Sigmoid colon (tissue), 4 donors: ENCODE results near the gene ERAL1.

Experiments
- EP300 ChIP-seq, 4 donors: sonication (generic); formaldehyde crosslinking; IDR thresholded peaks; one replicate each; pipeline ENCODE4 v1.6.1; 2017; ENCODE audit warnings: antibody characterized with exemption in 4 of 4
- POLR2A ChIP-seq, 2 donors: fragments of 450-650 bp; IDR thresholded peaks; one replicate each; pipeline ENCODE4 v1.6.1; 2016; ENCODE audit warnings: antibody characterized with exemption in 2 of 2, mild to moderate bottlenecking in 2 of 2, moderate library complexity in 2 of 2
- POLR2AphosphoS5 ChIP-seq, 4 donors: sonication (generic); formaldehyde crosslinking; IDR thresholded peaks; one replicate each; pipeline ENCODE4 v1.6.1; 2017; ENCODE audit warnings: antibody characterized with exemption in 4 of 4
- TF ChIP-seq, protein P1 (sequence below), 4 experiments: fragments of 450-650 bp in 3 of 4; fragments of 200-600 bp in 1 of 4; IDR thresholded peaks; one replicate each; pipeline ENCODE4 v1.5.1; 2016 to 2019; ENCODE audit warnings: antibody characterized with exemption in 4 of 4, mild to moderate bottlenecking in 3 of 4, moderate library complexity in 2 of 4

GRCh38 chr17:28816540-28816939 lies 38.3 kb upstream of the ERAL1 start:
- TF ChIP-seq, protein P1, sequence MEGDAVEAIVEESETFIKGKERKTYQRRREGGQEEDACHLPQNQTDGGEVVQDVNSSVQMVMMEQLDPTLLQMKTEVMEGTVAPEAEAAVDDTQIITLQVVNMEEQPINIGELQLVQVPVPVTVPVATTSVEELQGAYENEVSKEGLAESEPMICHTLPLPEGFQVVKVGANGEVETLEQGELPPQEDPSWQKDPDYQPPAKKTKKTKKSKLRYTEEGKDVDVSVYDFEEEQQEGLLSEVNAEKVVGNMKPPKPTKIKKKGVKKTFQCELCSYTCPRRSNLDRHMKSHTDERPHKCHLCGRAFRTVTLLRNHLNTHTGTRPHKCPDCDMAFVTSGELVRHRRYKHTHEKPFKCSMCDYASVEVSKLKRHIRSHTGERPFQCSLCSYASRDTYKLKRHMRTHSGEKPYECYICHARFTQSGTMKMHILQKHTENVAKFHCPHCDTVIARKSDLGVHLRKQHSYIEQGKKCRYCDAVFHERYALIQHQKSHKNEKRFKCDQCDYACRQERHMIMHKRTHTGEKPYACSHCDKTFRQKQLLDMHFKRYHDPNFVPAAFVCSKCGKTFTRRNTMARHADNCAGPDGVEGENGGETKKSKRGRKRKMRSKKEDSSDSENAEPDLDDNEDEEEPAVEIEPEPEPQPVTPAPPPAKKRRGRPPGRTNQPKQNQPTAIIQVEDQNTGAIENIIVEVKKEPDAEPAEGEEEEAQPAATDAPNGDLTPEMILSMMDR (IDR thresholded peaks at IDR 0.05) = no peak
- no peak for TF ChIP-seq POLR2A (IDR thresholded peaks at IDR 0.05)
- TF ChIP-seq POLR2AphosphoS5 (IDR thresholded peaks at IDR 0.05) = no peak
- TF ChIP-seq EP300 (IDR thresholded peaks at IDR 0.05) = no peak
